Loucy (cell line): ENCODE data around the gene ZW10.
A peak's percentile ranks its signal among the peaks of the same experiment; 100 is the strongest.
"Not testable (repeated sequence)": the region's sequence is repeated elsewhere in the genome, so short reads cannot be mapped to it uniquely, and the experiment has no call there.

ENCODE experiments used
- H2AFZ ChIP-seq: fragments of 200-600 bp; sonication (generic); 2 replicates; pipeline ENCODE4 v1.6.0; 2016; ENCODE audit warnings: antibody characterized with exemption, mild to moderate bottlenecking, low read length, moderate library complexity
- H3F3A ChIP-seq: fragments of 200-600 bp; 2 replicates; pipeline ENCODE4 v1.6.0; 2016; ENCODE audit warnings: antibody characterized with exemption, low read depth, mild to moderate bottlenecking
- H3K27me3 ChIP-seq: fragments of 200-600 bp; sonication (generic); 2 replicates; pipeline ENCODE4 v1.6.1; 2014; ENCODE audit warnings: low read length, mild to moderate bottlenecking; ENCODE audit not compliant: insufficient read depth, poor library complexity, severe bottlenecking
- H3K36me3 ChIP-seq: fragments of 200-600 bp; sonication (generic); 2 replicates; pipeline ENCODE4 v1.6.1; 2016; ENCODE audit warnings: low read length; ENCODE audit not compliant: insufficient read depth
- H3K4me1 ChIP-seq: fragments of 200-600 bp; sonication (generic); 2 replicates; pipeline ENCODE4 v1.5.1; 2014; ENCODE audit warnings: low read length, mild to moderate bottlenecking; ENCODE audit not compliant: insufficient read depth, poor library complexity, severe bottlenecking
- H3K4me2 ChIP-seq: fragments of 200-600 bp; sonication (generic); 2 replicates; pipeline ENCODE4 v1.6.0; 2014; ENCODE audit warnings: antibody characterized with exemption, low read length, low read depth, mild to moderate bottlenecking; ENCODE audit not compliant: poor library complexity, severe bottlenecking
- H3K4me3 ChIP-seq: fragments of 200-600 bp; sonication (generic); 2 replicates; pipeline ENCODE4 v1.5.1; 2014; ENCODE audit warnings: low read length, mild to moderate bottlenecking, mixed read lengths; ENCODE audit not compliant: poor library complexity, severe bottlenecking
- H3K79me2 ChIP-seq: fragments of 200-600 bp; sonication (generic); 2 replicates; pipeline ENCODE4 v1.6.1; 2014; ENCODE audit warnings: low read length; ENCODE audit not compliant: insufficient read depth
- H3K9ac ChIP-seq: fragments of 200-600 bp; sonication (generic); 2 replicates; pipeline ENCODE4 v1.6.0; 2014; ENCODE audit warnings: mild to moderate bottlenecking, low read depth, low read length, moderate library complexity; ENCODE audit not compliant: poor library complexity, severe bottlenecking
- H3K9me2 ChIP-seq: fragments of 200-600 bp; sonication (generic); replicated peaks from 2 replicates; pipeline ENCODE4 v1.6.1; 2016; ENCODE audit warnings: low read depth, low read length, mixed read lengths
- H3K9me3 ChIP-seq: fragments of 200-600 bp; sonication (generic); 2 replicates; pipeline ENCODE4 v1.6.1; 2014; ENCODE audit warnings: mild to moderate bottlenecking, antibody characterized with exemption, low read length, low read depth; ENCODE audit not compliant: insufficient read depth
- H4K20me1 ChIP-seq: fragments of 200-600 bp; sonication (generic); 2 replicates; pipeline ENCODE4 v1.6.0; 2014; ENCODE audit warnings: antibody characterized with exemption, low read length, mild to moderate bottlenecking; ENCODE audit not compliant: insufficient read depth, poor library complexity, severe bottlenecking
- CTCF ChIP-seq: fragments of 200-600 bp; sonication (generic); conservative IDR thresholded peaks from 2 replicates; pipeline ENCODE4 v1.5.1; 2014; ENCODE audit warnings: mild to moderate bottlenecking, antibody characterized with exemption, low read length
- EZH2phosphoT487 ChIP-seq: fragments of 200-600 bp; IDR thresholded peaks from 2 replicates; pipeline ENCODE4 v1.6.1; 2018; ENCODE audit warnings: antibody characterized with exemption, mild to moderate bottlenecking, moderate library complexity, borderline replicate concordance

The ZW10 gene

GRCh38 chr11:113796663-113797259, 23.3 kb upstream of the ZW10 start:
- Histone ChIP-seq H3K9me3 (no peaks in the 10 kb centered on the region), H3K4me1 (no peaks in the 10 kb centered on the region), H4K20me1 (no peaks in the 10 kb centered on the region), H2AFZ (no peak overlapping the region), H3K9ac (no peak overlapping the region), H3K36me3 (peaks cover 39% of the 10 kb centered on the region; the same call in 1 of the 2 replicates), H3K4me2 (no peak overlapping the region), H3K79me2 (no peaks in the 10 kb centered on the region), H3K9me2 (no peaks in the 10 kb centered on the region), H3K27me3 (no peaks in the 10 kb centered on the region), H3K4me3 (no peak overlapping the region), H3F3A (no peaks in the 10 kb centered on the region)
- TF ChIP-seq EZH2phosphoT487 = no peak
- peak; percentile 74 for TF ChIP-seq CTCF

- Histone ChIP-seq H3K9me3 (no peaks in the 10 kb centered on the region), H3K9ac (no peak overlapping the region), H3F3A (no peaks in the 10 kb centered on the region), H3K4me1 (no peaks in the 10 kb centered on the region), H3K79me2 (no peaks in the 10 kb centered on the region), H3K4me2 (no peak overlapping the region), H4K20me1 (no peaks in the 10 kb centered on the region), H3K4me3 (no peak overlapping the region), H2AFZ (no peak overlapping the region), H3K36me3 (no peaks in the 10 kb centered on the region), H3K9me2 (no peaks in the 10 kb centered on the region), H3K27me3 (no peaks in the 10 kb centered on the region)
- TF ChIP-seq CTCF (no peak), EZH2phosphoT487 (no peak)
These were observed 16.3 kb upstream of the ZW10 start for GRCh38 chr11:113789675-113790320.

GRCh38 chr11:113789016-113789415, 15.5 kb upstream of the ZW10 start:
- not testable (repeated sequence) for H3F3A ChIP-seq, H4K20me1 ChIP-seq, H3K79me2 ChIP-seq, H3K9me3 ChIP-seq, H3K27me3 ChIP-seq, H2AFZ ChIP-seq, H3K36me3 ChIP-seq, H3K9ac ChIP-seq, H3K9me2 ChIP-seq, H3K4me3 ChIP-seq, H3K4me1 ChIP-seq, H3K4me2 ChIP-seq

GRCh38 chr11:113782134-113782533, 8.6 kb upstream of the ZW10 start:
- H3K9me3 ChIP-seq = no peaks in the 10 kb centered on the region
- H3K4me3 ChIP-seq = no peak overlapping the region
- H2AFZ ChIP-seq = no peak overlapping the region
- no peaks in the 10 kb centered on the region for H3K79me2 ChIP-seq
- H3F3A ChIP-seq = no peaks in the 10 kb centered on the region
- H3K36me3 ChIP-seq = no peaks in the 10 kb centered on the region
- no peaks in the 10 kb centered on the region for H3K27me3 ChIP-seq
- no peaks in the 10 kb centered on the region for H4K20me1 ChIP-seq
- no peaks in the 10 kb centered on the region for H3K9me2 ChIP-seq
- H3K4me2 ChIP-seq = no peak overlapping the region
- H3K4me1 ChIP-seq = no peaks in the 10 kb centered on the region
- H3K9ac ChIP-seq = no peak overlapping the region
- TF ChIP-seq EZH2phosphoT487 = no peak
- TF ChIP-seq CTCF = no peak
